Mesenchymal stem cell (in vitro differentiated cells and primary cell): ENCODE data around the gene FAAH2.
"Not testable (repeated sequence)": the region's sequence is repeated elsewhere in the genome, so short reads cannot be mapped to it uniquely, and the experiment has no call there.

Experiments
- DNase-seq: peaks from one replicate; pipeline ENCODE4 v3.0.0-alpha.2; 2013
- H2AFZ ChIP-seq: one replicate; pipeline ENCODE4 v1.6.1; 2013; ENCODE audit warnings: low read depth, mild to moderate bottlenecking, control low read depth, inconsistent platforms, low read length, moderate library complexity
- H2AK5ac ChIP-seq: 2 replicates; pipeline ENCODE4 v1.6.1; 2013; ENCODE audit warnings: low read length, moderate library complexity, mild to moderate bottlenecking, inconsistent platforms; ENCODE audit not compliant: severe bottlenecking
- H2BK120ac ChIP-seq: one replicate; pipeline ENCODE4 v1.6.1; 2013; ENCODE audit warnings: low read depth, mild to moderate bottlenecking, inconsistent platforms, low read length, moderate library complexity
- H2BK12ac ChIP-seq, 2 experiments: one replicate each; pipeline ENCODE4 v1.6.1; 2013; ENCODE audit warnings: inconsistent platforms in 2 of 2, low read length in 2 of 2, mild to moderate bottlenecking in 2 of 2, moderate library complexity in 2 of 2, control low read depth in 1 of 2
- H2BK15ac ChIP-seq: one replicate; pipeline ENCODE4 v1.6.1; 2013; ENCODE audit warnings: mild to moderate bottlenecking, low read depth, inconsistent platforms; ENCODE audit not compliant: poor library complexity, severe bottlenecking
- H2BK5ac ChIP-seq: 2 replicates; pipeline ENCODE4 v1.6.1; 2013; ENCODE audit warnings: low read depth, mild to moderate bottlenecking, low read length, control low read depth, inconsistent platforms; ENCODE audit not compliant: poor library complexity, severe bottlenecking
- H3K14ac ChIP-seq, 2 experiments: one replicate each; pipeline ENCODE4 v1.6.1; 2013; ENCODE audit warnings: inconsistent platforms in 2 of 2, low read length in 2 of 2, control low read depth in 1 of 2, mild to moderate bottlenecking in 1 of 2, moderate library complexity in 1 of 2
- H3K18ac ChIP-seq, 2 experiments: one replicate each; pipeline ENCODE4 v1.6.1; 2013; ENCODE audit warnings: inconsistent platforms in 2 of 2, low read length in 2 of 2, control low read depth in 1 of 2, low read depth in 1 of 2, mild to moderate bottlenecking in 1 of 2
- H3K23ac ChIP-seq, 2 experiments: one replicate each; pipeline ENCODE4 v1.6.1; 2013; ENCODE audit warnings: inconsistent platforms in 2 of 2, low read length in 2 of 2, mild to moderate bottlenecking in 2 of 2, moderate library complexity in 2 of 2, control low read depth in 1 of 2
- H3K27ac ChIP-seq: 2 replicates; pipeline ENCODE4 v1.5.1; 2013; ENCODE audit warnings: mild to moderate bottlenecking, moderate library complexity, low read length, control low read depth, inconsistent platforms; ENCODE audit not compliant: poor library complexity, severe bottlenecking
- H3K27me3 ChIP-seq, 2 experiments: 2 replicates each; pipeline versions ENCODE4 v1.6.1 to v1.7.0; 2013; ENCODE audit warnings: low read length in 2 of 2, mild to moderate bottlenecking in 2 of 2, moderate library complexity in 2 of 2, control low read depth in 1 of 2, inconsistent platforms in 1 of 2; ENCODE audit not compliant: control insufficient read depth in 1 of 2, insufficient read depth in 1 of 2
- H3K36me3 ChIP-seq, 2 experiments: 2 replicates each; pipeline versions ENCODE4 v1.6.1 to v1.7.0; 2013; ENCODE audit warnings: low read length in 2 of 2, control low read depth in 1 of 2, inconsistent platforms in 1 of 2, low read depth in 1 of 2, mild to moderate bottlenecking in 1 of 2; ENCODE audit not compliant: insufficient read depth in 2 of 2, control insufficient read depth in 1 of 2
- H3K4ac ChIP-seq, 2 experiments: one replicate each; pipeline ENCODE4 v1.6.1; 2013; ENCODE audit warnings: inconsistent platforms in 2 of 2, low read length in 2 of 2, mild to moderate bottlenecking in 2 of 2, moderate library complexity in 2 of 2, control low read depth in 1 of 2, low read depth in 1 of 2
- H3K4me1 ChIP-seq: 2 replicates; pipeline ENCODE4 v1.6.1; 2013; ENCODE audit warnings: low read depth, low read length, control low read depth; ENCODE audit not compliant: control insufficient read depth, insufficient read depth
- H3K4me2 ChIP-seq: 2 replicates; pipeline ENCODE4 v1.6.1; 2013; ENCODE audit warnings: low read length, mild to moderate bottlenecking, inconsistent platforms; ENCODE audit not compliant: poor library complexity, severe bottlenecking
- H3K4me3 ChIP-seq, 2 experiments: 2 replicates each; pipeline versions ENCODE4 v1.5.1 to v1.7.0; 2013; ENCODE audit warnings: low read length in 2 of 2, mild to moderate bottlenecking in 2 of 2, control low read depth in 1 of 2, low read depth in 1 of 2; ENCODE audit not compliant: insufficient read depth in 1 of 2
- H3K79me1 ChIP-seq: replicated peaks from 2 replicates; pipeline ENCODE4 v1.6.1; 2013; ENCODE audit warnings: mild to moderate bottlenecking, control low read depth, low read length, inconsistent platforms; ENCODE audit not compliant: poor library complexity, severe bottlenecking
- H3K9ac ChIP-seq: 2 replicates; pipeline ENCODE4 v1.7.0; 2013; ENCODE audit warnings: mild to moderate bottlenecking, low read length, moderate library complexity
- H3K9me3 ChIP-seq: 2 replicates; pipeline ENCODE4 v1.7.0; 2013; ENCODE audit warnings: mild to moderate bottlenecking, low read length; ENCODE audit not compliant: control insufficient read depth
- H4K8ac ChIP-seq: one replicate; pipeline ENCODE4 v1.6.1; 2013; ENCODE audit warnings: inconsistent platforms, mild to moderate bottlenecking, low read length, moderate library complexity
- H4K91ac ChIP-seq: one replicate; pipeline ENCODE4 v1.6.1; 2013; ENCODE audit warnings: mild to moderate bottlenecking, low read length, inconsistent platforms
- WGBS: methylation state at CpG from one replicate; pipeline ENCODE4 v1.1.7; 2013; ENCODE audit warnings: mixed read lengths; 5-methylcytosine and 5-hydroxymethylcytosine counted together

Gene FAAH2

GRCh38 chrX:57403191-57403590 lies 116.7 kb downstream of the FAAH2 start:
- WGBS = 56% methylated on average over 3 of the region's 5 CpGs

GRCh38 chrX:57406149-57406548 lies 119.6 kb downstream of the FAAH2 start:
- Histone ChIP-seq H3K36me3 (no peaks in the 10 kb centered on the region), H3K4me1 (no peaks in the 10 kb centered on the region), H3K23ac (no peak overlapping the region), H3K4me2 (no peak overlapping the region), H3K27me3 (no peaks in the 10 kb centered on the region), H3K18ac (no peak overlapping the region), H2BK120ac (no peak overlapping the region), H3K4ac (no peak overlapping the region), H3K79me1 (no peaks in the 10 kb centered on the region), H2BK5ac (no peak overlapping the region), H3K14ac (no peak overlapping the region), H3K27ac (no peak overlapping the region), H2AK5ac (no peak overlapping the region), H2BK12ac (no peak overlapping the region), H3K9me3 (peaks cover 34% of the 10 kb centered on the region), H3K9ac (no peak overlapping the region), H2AFZ (no peak overlapping the region), H4K8ac (no peak overlapping the region), H4K91ac (no peak overlapping the region), H2BK15ac (no peak overlapping the region), H3K4me3 (no peak overlapping the region)
- WGBS = 45% methylated on average over 4 of the region's 5 CpGs
- no peak for DNase-seq

More at GRCh38 chrX:57403191-57403590, 116.7 kb downstream of the FAAH2 start:
- H3K36me3 ChIP-seq, DNase-seq, H2BK15ac ChIP-seq, H4K91ac ChIP-seq, H3K27me3 ChIP-seq, H3K4me3 ChIP-seq, H2AK5ac ChIP-seq, H3K23ac ChIP-seq, H3K4me1 ChIP-seq, H3K18ac ChIP-seq, H3K4me2 ChIP-seq, H2AFZ ChIP-seq, H3K4ac ChIP-seq, H4K8ac ChIP-seq, H3K27ac ChIP-seq, H3K14ac ChIP-seq, H3K79me1 ChIP-seq, H3K9ac ChIP-seq, H2BK5ac ChIP-seq, H2BK12ac ChIP-seq, H2BK120ac ChIP-seq: not testable (repeated sequence)
- H3K9me3 ChIP-seq = peaks cover 36% of the 10 kb centered on the region

- DNase-seq = no peak
- H3K9ac ChIP-seq = no peak overlapping the region
- H2BK12ac ChIP-seq = no peak overlapping the region
- no peak overlapping the region for H2AK5ac ChIP-seq
- no peak overlapping the region for H2BK15ac ChIP-seq
- peaks cover 14% of the 10 kb centered on the region for H3K9me3 ChIP-seq
- H3K36me3 ChIP-seq = no peaks in the 10 kb centered on the region
- no peak overlapping the region for H3K18ac ChIP-seq
- H3K4me2 ChIP-seq = no peak overlapping the region
- no peak overlapping the region for H2BK5ac ChIP-seq
- H2AFZ ChIP-seq = no peak overlapping the region
- 30% methylated on average over 3 of the region's 4 CpGs for WGBS
- H4K8ac ChIP-seq = no peak overlapping the region
- no peak overlapping the region for H3K4me3 ChIP-seq
- no peak overlapping the region for H2BK120ac ChIP-seq
- H3K14ac ChIP-seq = no peak overlapping the region
- H4K91ac ChIP-seq = no peak overlapping the region
- H3K4ac ChIP-seq = no peak overlapping the region
- H3K27ac ChIP-seq = no peak overlapping the region
- peaks cover 0 to 2% of the 10 kb centered on the region in 2 experiments for H3K27me3 ChIP-seq
- no peaks in the 10 kb centered on the region for H3K79me1 ChIP-seq
- no peaks in the 10 kb centered on the region for H3K4me1 ChIP-seq
- no peak overlapping the region for H3K23ac ChIP-seq
Observed at GRCh38 chrX:57417827-57418226, 131.3 kb downstream of the FAAH2 start.

GRCh38 chrX:57422289-57422688 lies 135.8 kb downstream of the FAAH2 start:
- H3K4me3 ChIP-seq = no peak overlapping the region
- H3K79me1 ChIP-seq = no peaks in the 10 kb centered on the region
- peaks cover 0 to 2% of the 10 kb centered on the region in 2 experiments for H3K27me3 ChIP-seq
- H3K18ac ChIP-seq = no peak overlapping the region
- H3K23ac ChIP-seq = no peak overlapping the region
- no peak overlapping the region for H2AFZ ChIP-seq
- H3K4me1 ChIP-seq = no peaks in the 10 kb centered on the region
- H4K8ac ChIP-seq = no peak overlapping the region
- WGBS = 75% methylated on average over 2 of the region's 2 CpGs
- no peak overlapping the region for H3K27ac ChIP-seq
- no peak overlapping the region for H2BK12ac ChIP-seq
- H3K36me3 ChIP-seq = no peaks in the 10 kb centered on the region
- no peak overlapping the region for H3K4me2 ChIP-seq
- H2BK15ac ChIP-seq = no peak overlapping the region
- H2AK5ac ChIP-seq = no peak overlapping the region
- DNase-seq = no peak
- H4K91ac ChIP-seq = no peak overlapping the region
- no peak overlapping the region for H2BK5ac ChIP-seq
- H3K9ac ChIP-seq = no peak overlapping the region
- no peak overlapping the region for H3K14ac ChIP-seq
- no peak overlapping the region for H2BK120ac ChIP-seq
- peaks cover 24% of the 10 kb centered on the region for H3K9me3 ChIP-seq
- no peak overlapping the region for H3K4ac ChIP-seq
